DOHH2 (cell line): ENCODE data around the gene GNRH2.

ENCODE experiments used
- H3F3A ChIP-seq: fragments of 200-600 bp; sonication (generic), shearing (Covaris generic); 2 replicates; pipeline ENCODE4 v1.6.0; 2016; ENCODE audit warnings: antibody characterized with exemption, mild to moderate bottlenecking; ENCODE audit not compliant: control insufficient read depth, insufficient read depth
- H3K27ac ChIP-seq: fragments of 200-600 bp; sonication (generic); 2 replicates; pipeline ENCODE4 v1.5.1; 2014; ENCODE audit warnings: low read depth, mild to moderate bottlenecking, low read length, moderate library complexity
- H3K27me3 ChIP-seq: fragments of 200-600 bp; sonication (generic); 2 replicates; pipeline ENCODE4 v1.6.1; 2014; ENCODE audit warnings: mild to moderate bottlenecking, low read length, mixed read lengths; ENCODE audit not compliant: control insufficient read depth
- H3K36me3 ChIP-seq: fragments of 200-600 bp; sonication (generic); 2 replicates; pipeline ENCODE4 v1.6.1; 2014; ENCODE audit warnings: mild to moderate bottlenecking, low read length, moderate library complexity, mixed read lengths; ENCODE audit not compliant: control insufficient read depth
- H3K4me1 ChIP-seq: fragments of 200-600 bp; sonication (generic); 2 replicates; pipeline ENCODE4 v1.6.1; 2014; ENCODE audit warnings: mild to moderate bottlenecking, low read length, mixed read lengths; ENCODE audit not compliant: control insufficient read depth
- H3K4me2 ChIP-seq: fragments of 200-600 bp; sonication (generic); 2 replicates; pipeline ENCODE4 v1.6.0; 2014; ENCODE audit warnings: mild to moderate bottlenecking, low read length, moderate library complexity
- H3K4me3 ChIP-seq: fragments of 200-600 bp; sonication (generic); 2 replicates; pipeline ENCODE4 v1.5.1; 2014; ENCODE audit warnings: mild to moderate bottlenecking, low read length, mixed read lengths
- H3K79me2 ChIP-seq: fragments of 200-600 bp; sonication (generic); 2 replicates; pipeline ENCODE4 v1.6.1; 2014; ENCODE audit warnings: mild to moderate bottlenecking, low read length, mixed read lengths; ENCODE audit not compliant: control insufficient read depth
- H3K9me2 ChIP-seq: fragments of 200-600 bp; sonication (generic); replicated peaks from 2 replicates; pipeline ENCODE4 v1.6.1; 2014; ENCODE audit warnings: mild to moderate bottlenecking, low read length, mixed read lengths; ENCODE audit not compliant: control insufficient read depth
- H3K9me3 ChIP-seq: fragments of 200-600 bp; sonication (generic); 2 replicates; pipeline ENCODE4 v1.6.1; 2014; ENCODE audit warnings: antibody characterized with exemption, low read length, mixed read lengths; ENCODE audit not compliant: control insufficient read depth, insufficient read depth
- H4K20me1 ChIP-seq: fragments of 200-600 bp; sonication (generic); 2 replicates; pipeline ENCODE4 v1.6.0; 2014; ENCODE audit warnings: low read depth, mild to moderate bottlenecking, antibody characterized with exemption, low read length, moderate library complexity; ENCODE audit not compliant: control insufficient read depth, insufficient read depth
- CTCF ChIP-seq: fragments of 200-600 bp; sonication (generic); IDR thresholded peaks from one replicate; pipeline ENCODE4 v1.5.1; 2014; ENCODE audit warnings: antibody characterized with exemption, mild to moderate bottlenecking, low read depth, low read length; ENCODE audit not compliant: poor library complexity, severe bottlenecking
- EZH2phosphoT487 ChIP-seq: fragments of 200-600 bp; sonication (generic); IDR thresholded peaks from 2 replicates; pipeline ENCODE4 v1.6.1; 2017; ENCODE audit warnings: borderline replicate concordance, mild to moderate bottlenecking, antibody characterized with exemption, low read length, moderate library complexity, mixed read lengths

Gene GNRH2

GRCh38 chr20:3041854-3042409, 1.5 kb upstream of the GNRH2 start:
- H3K79me2 ChIP-seq: peaks cover 10% of the 10 kb centered on the region
- H3K4me1 ChIP-seq: peaks cover 11% of the 10 kb centered on the region
- H3F3A ChIP-seq: 0 out of 2 replicates have a peak, but pooled peaks cover 4% of the 10 kb centered on the region
- no peaks in the 10 kb centered on the region for H3K9me3 ChIP-seq
- no peak overlapping the region for H3K27ac ChIP-seq
- H3K4me2 ChIP-seq: no peak overlapping the region
- H4K20me1 ChIP-seq: no peaks in the 10 kb centered on the region
- H3K4me3 ChIP-seq: no peak overlapping the region
- H3K27me3 ChIP-seq: no peaks in the 10 kb centered on the region
- peaks cover 41% of the 10 kb centered on the region for H3K36me3 ChIP-seq
- TF ChIP-seq CTCF (no peak), EZH2phosphoT487 (no peak)
- no peaks in the 10 kb centered on the region for H3K9me2 ChIP-seq

GRCh38 chr20:3042625-3043024, 797 bp upstream of the GNRH2 start:
- no peaks in the 10 kb centered on the region for H3K9me2 ChIP-seq
- peaks cover 17% of the 10 kb centered on the region for H3K79me2 ChIP-seq
- no peak for TF ChIP-seq CTCF
- no peak for TF ChIP-seq EZH2phosphoT487
- H3K27ac ChIP-seq: no peak overlapping the region
- no peaks in the 10 kb centered on the region for H4K20me1 ChIP-seq
- 0 out of 2 replicates have a peak, but pooled peaks cover 4% of the 10 kb centered on the region for H3F3A ChIP-seq
- H3K9me3 ChIP-seq: no peaks in the 10 kb centered on the region
- H3K4me1 ChIP-seq: peaks cover 16% of the 10 kb centered on the region
- H3K4me2 ChIP-seq: no peak overlapping the region
- peaks cover 38% of the 10 kb centered on the region for H3K36me3 ChIP-seq
- no peaks in the 10 kb centered on the region for H3K27me3 ChIP-seq
- H3K4me3 ChIP-seq: no peak overlapping the region

GRCh38 chr20:3044336-3044965, 1.0 kb downstream of the GNRH2 start:
- no peak for TF ChIP-seq EZH2phosphoT487
- TF ChIP-seq CTCF: no peak
- no peaks in the 10 kb centered on the region for H4K20me1 ChIP-seq
- peaks cover 39% of the 10 kb centered on the region for H3K36me3 ChIP-seq
- H3K27ac ChIP-seq: no peak overlapping the region
- no peak overlapping the region for H3K4me2 ChIP-seq
- no peaks in the 10 kb centered on the region for H3K27me3 ChIP-seq
- H3K9me2 ChIP-seq: no peaks in the 10 kb centered on the region
- H3K9me3 ChIP-seq: no peaks in the 10 kb centered on the region
- peaks cover 19% of the 10 kb centered on the region for H3K4me1 ChIP-seq
- H3F3A ChIP-seq: 0 out of 2 replicates have a peak, but pooled peaks cover 4% of the 10 kb centered on the region
- no peak overlapping the region for H3K4me3 ChIP-seq
- peaks cover 24% of the 10 kb centered on the region for H3K79me2 ChIP-seq
